Measurements from ENCODE around the gene PLA2R1.
"Not testable (repeated sequence)": the region's sequence is repeated elsewhere in the genome, so short reads cannot be mapped to it uniquely, and the experiment has no call there.

Gene PLA2R1

DNA sequence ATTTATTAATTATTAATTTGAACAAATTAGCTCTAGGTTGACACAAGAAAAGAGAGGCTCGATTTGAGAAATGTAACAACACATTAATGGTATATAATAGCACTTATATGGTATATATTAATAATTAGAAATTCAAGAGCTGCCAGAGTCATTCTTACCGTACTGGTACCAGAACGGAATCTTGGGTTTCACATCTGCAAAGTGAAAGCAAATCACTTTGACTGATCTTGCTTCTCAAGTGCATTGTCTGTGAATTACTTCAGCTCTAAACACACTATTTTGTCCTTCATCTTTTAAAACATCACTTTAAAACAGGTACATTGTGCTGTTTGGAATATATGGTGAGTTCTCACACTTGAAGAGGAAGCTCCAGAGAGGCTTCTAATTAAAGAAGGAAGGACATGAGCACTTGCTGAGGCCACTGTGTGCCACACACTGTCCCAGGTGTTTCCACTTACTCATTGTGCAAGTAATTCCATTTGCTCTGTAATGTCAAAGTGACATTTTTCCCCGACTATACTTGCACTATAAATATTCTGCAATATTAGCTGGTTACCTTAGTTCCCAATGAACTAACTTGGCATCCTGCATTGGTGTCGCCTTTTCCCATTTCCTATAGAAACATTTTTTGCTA is 85.8 kb downstream of the PLA2R1 start:
- no peak for DNase-seq

GRCh38 chr2:159973325-159973724 is 89.1 kb downstream of the PLA2R1 start:
- no peak for DNase-seq

- DNase-seq, result peak; percentile 82
Observed at GRCh38 chr2:159971365-159972152, 90.9 kb downstream of the PLA2R1 start.

DNA sequence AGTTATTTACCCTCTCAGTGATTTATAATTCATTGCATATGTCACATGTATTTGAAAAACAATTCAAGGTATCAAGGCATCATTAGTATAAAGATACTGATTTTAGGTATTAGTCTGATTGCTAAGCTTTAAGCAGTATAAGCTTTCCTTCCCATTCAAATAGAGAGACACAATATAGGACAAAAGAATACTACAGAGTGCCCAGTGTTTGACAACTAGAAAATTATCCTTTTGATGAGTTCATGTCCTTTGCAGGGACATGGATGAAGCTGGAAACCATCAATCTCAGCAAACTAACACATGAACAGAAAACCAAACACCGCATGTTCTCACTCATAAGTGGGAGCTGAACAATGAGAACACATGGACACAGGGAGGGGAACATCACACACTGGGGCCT is 91.9 kb downstream of the PLA2R1 start:
- not testable (repeated sequence) for DNase-seq

DNA sequence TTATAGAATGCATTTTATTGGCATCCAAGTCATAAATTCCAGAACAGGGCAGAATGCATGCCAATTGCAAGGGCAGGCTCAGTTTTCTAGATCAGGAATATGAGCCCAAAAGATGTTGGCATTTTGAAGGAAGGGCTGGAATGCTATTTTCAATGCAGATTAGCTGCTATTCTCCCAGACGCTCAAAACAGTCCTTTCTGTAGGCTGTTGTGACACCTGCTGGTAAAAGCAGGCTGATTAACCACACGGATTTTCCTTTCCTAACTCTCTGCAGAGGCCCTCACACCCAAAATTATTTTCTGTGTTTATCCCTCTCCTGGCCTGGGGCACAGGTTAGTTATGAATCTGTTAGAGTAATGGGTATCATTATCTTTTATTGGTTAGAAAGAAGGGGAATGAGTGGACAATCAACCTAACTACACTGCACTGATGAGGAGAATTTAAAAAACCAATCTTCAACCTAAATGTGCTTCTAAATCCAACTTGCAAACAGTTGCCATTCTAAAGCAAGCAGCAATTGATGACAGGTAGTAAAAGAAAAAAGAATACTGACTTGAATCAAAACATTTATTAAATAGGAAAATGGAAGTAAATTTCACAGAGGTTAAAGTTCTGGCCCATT is 94.0 kb downstream of the PLA2R1 start:
- peak; percentile 26 for DNase-seq

DNA sequence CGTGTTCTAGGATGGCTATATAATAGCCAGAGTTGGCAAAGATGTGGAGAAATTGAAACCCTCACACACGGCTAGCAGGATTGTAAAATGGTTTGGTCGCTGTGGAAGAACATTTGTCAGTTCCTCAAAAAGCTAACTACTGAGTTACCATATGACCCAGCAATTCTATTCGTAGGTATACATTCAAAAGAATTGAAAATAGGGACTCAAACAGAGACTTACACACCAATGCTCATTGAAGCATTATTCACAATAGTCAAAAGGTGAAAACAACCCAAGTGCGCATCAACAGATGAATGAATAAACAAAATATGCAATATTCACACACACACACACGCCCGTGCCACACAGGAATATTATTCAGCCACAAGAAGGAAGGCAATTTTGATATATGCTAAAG is 98.7 kb downstream of the PLA2R1 start:
- no peak for DNase-seq

DNA sequence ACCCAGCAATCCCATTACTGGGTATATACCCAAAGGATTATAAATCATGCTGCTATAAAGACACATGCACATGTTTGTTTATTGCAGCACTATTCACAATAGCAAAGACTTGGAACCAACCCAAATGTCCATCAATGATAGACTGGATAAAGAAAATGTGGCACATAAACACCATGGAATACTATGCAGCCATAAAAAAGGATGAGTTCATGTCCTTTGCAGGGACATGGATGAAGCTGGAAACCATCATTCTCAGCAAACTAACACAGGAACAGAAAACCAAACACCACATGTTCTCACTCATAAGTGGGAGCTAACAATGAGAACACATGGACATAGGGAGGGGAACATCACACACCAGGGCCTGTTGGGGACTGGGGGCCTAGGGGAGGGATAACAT is 99.9 kb downstream of the PLA2R1 start:
- not testable (repeated sequence) for DNase-seq

GRCh38 chr2:159961451-159961850 is 101.0 kb downstream of the PLA2R1 start:
- DNase-seq, result no peak

DNA sequence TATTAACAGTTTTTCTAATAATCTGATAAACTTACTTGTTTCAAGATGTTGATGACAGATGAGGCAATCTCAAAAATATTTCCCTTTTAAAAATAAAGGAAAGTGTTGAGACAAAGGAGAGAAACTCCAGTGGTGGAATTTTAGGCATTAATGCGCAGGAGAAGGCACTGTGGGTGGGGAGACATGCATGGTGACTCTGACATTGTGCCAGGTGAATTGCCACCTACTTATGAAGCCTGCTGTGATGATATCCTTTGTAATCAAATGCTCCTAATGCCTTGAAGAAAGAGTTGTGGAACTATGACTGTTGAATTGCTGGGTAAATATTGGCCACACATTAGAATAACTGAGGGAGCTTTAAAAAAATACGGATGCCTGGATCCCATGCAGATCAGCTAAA is 101.4 kb downstream of the PLA2R1 start:
- peak; percentile 64 for DNase-seq

DNA sequence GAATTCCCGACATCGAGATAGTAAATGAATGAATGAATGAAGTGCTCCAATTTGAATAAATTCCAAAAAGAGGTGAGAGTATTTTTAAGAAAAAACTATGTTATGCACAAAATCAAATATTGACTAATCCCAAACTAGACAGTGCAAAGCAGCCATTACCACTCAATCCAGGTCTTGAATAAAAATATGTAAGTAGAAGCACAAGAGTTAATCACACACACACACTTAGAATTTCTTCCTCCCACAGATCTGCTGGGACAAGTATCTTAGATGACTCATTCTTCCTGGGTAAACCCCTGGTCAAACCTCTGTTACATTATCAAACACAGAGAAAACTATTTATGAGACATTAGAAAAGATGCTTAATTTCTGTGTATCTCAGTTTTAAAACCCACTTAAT is 102.0 kb downstream of the PLA2R1 start:
- no peak for DNase-seq

DNA sequence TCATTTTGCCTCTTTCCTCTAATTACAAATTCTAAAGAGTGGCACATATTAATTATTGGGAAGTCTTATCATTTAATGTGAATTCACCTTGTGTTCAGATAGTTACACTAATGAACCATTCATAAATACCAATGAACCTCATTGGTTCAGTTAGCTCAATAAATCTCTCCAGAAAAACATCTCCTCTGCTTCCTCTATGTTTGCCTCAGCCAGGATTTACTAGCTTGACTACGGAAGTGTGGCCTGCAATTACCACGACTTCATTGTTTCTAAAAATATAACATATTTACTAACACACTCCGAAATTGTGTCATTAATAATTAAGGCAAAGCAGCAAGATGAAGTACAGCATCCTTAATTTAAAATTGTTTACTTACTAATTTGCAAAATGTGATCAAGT is 103.3 kb downstream of the PLA2R1 start:
- DNase-seq, result no peak

DNA sequence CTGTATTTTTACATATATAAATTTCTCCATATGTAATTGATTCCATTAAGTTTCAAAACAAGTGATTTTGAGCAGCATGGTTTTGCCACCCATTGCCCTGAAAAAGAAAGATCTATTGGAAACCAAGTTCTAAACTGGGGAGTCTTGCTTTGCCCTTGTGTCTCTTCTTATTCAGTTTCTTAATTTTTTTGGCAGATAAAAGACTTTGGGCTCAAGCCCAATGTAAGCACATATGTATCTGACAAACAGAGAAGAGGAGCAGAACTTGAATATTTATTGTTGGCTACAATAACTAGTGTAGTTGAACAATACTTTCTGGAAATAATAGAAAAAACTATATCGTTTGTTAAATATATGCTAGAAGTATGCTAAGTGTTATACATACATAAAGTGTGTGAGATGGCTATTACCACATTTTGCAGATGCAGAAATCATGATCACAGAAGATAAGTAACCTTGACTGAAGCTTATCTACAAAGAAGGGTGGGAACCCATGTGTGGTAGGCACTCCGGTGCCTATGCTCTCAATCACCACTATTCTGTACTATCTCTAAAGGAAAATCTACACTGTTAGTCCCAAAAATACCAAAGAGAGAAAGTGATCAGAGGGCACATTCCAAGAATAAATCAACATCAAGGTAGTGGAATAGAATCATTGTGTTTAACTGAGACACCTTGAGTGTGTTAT is 109.1 kb downstream of the PLA2R1 start:
- no peak for DNase-seq

- DNase-seq, result peak; percentile 77
Observed at GRCh38 chr2:159946326-159946999, 116.0 kb downstream of the PLA2R1 start.

DNA sequence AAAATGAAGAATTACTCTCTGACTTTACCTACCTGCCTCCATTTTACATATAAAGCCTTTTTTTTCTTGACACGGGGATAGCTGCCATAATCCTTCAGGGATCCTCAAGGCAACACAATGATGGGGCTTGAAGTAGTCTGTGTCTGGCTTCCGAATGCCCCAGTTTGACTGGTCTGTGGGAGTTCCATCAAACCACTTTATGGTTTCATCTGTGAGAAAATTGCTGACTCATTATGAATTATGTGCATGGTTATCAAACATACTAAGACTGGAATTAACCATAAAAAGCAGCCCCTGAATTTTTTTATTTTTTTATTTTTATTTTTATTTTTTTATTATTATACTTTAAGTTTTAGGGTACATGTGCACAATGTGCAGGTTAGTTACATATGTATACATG is 117.5 kb downstream of the PLA2R1 start:
- DNase-seq, result no peak

- no peak for DNase-seq
Observed at GRCh38 chr2:159942146-159942545, 120.3 kb downstream of the PLA2R1 start.

DNA sequence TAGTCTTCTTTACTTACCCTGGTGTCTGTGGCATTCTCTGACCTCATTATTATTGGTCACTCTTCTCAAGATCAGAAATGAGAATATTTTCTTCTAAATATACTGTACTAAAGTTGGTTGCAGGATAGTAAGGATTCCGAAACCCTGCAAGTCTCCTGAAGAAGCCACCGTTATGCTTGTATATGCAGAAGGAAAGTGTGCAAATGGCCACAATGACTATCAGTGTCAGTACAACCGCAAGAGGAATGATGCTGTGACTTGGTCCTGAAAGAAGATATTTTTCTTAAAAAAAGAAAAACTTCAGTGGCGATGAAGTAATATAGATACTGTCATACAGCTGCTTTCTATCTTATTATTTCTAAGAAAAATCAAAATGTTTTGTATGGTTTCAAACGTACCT is 120.7 kb downstream of the PLA2R1 start:
- no peak for DNase-seq

GRCh38 chr2:159939946-159940345 is 122.5 kb downstream of the PLA2R1 start:
- peak; percentile 25 for DNase-seq

DNA sequence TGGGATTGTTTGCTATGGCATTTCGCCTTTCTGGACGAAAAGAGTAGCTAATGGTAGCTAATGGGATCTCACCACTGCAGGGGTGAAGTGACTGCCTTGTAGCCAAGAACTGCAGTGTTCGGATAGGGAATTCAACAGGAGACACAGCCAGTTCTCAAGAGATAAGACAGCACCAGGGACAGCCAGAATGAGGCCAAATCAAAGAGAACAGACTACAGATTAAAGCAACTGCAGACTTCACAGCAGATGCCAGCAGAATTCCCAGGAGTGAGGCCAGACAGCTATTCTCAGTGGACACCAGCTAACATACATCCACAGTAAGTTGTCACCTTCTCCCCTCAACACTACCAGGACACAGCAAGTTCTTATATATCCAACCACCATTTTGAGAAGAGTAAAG is 124.0 kb downstream of the PLA2R1 start:
- no peak for DNase-seq

- DNase-seq, result no peak
Observed at GRCh38 chr2:159936471-159936870, 125.9 kb downstream of the PLA2R1 start.

- no peak for DNase-seq
Observed at GRCh38 chr2:159933727-159934049, 128.7 kb downstream of the PLA2R1 start.

- no peak for DNase-seq
Observed at GRCh38 chr2:159933040-159933726, 129.2 kb downstream of the PLA2R1 start.

DNA sequence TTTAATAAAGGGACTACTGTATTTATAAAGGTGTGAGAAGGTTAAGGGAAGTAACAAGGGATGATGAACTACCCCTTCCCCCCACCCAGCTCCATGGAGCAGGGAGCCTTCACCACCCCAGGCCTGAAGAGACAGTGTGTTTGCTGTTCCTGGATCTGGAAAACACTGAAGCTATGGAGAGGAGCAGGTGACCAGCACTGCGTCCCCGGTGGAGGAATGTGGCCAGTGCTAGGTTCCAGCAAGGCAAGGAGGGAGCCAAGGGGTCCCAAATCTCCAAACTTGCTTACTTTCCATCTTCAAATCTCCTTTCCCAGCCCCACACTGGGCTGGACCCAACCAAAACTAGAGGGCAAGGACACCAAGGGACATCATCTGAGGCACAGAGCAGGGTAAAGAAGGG is 135.7 kb downstream of the PLA2R1 start:
- no peak for DNase-seq

GRCh38 chr2:159925975-159926374 is 136.4 kb downstream of the PLA2R1 start:
- no peak for DNase-seq

Measured in NCI-H748 treated with DMSO at 0.1 percent for 48 hours (cell line).